Loucy (cell line): ENCODE measurements around the gene SUN5.
A peak's percentile ranks its signal among the peaks of the same experiment; 100 is the strongest.

Experiments used
- H2AFZ ChIP-seq: fragments of 200-600 bp; sonication (generic); 2 replicates; pipeline ENCODE4 v1.6.0; 2016; ENCODE audit warnings: antibody characterized with exemption, mild to moderate bottlenecking, low read length, moderate library complexity
- H3F3A ChIP-seq: fragments of 200-600 bp; 2 replicates; pipeline ENCODE4 v1.6.0; 2016; ENCODE audit warnings: antibody characterized with exemption, low read depth, mild to moderate bottlenecking
- H3K27me3 ChIP-seq: fragments of 200-600 bp; sonication (generic); 2 replicates; pipeline ENCODE4 v1.6.1; 2014; ENCODE audit warnings: low read length, mild to moderate bottlenecking; ENCODE audit not compliant: insufficient read depth, poor library complexity, severe bottlenecking
- H3K36me3 ChIP-seq: fragments of 200-600 bp; sonication (generic); 2 replicates; pipeline ENCODE4 v1.6.1; 2016; ENCODE audit warnings: low read length; ENCODE audit not compliant: insufficient read depth
- H3K4me1 ChIP-seq: fragments of 200-600 bp; sonication (generic); 2 replicates; pipeline ENCODE4 v1.5.1; 2014; ENCODE audit warnings: low read length, mild to moderate bottlenecking; ENCODE audit not compliant: insufficient read depth, poor library complexity, severe bottlenecking
- H3K4me2 ChIP-seq: fragments of 200-600 bp; sonication (generic); 2 replicates; pipeline ENCODE4 v1.6.0; 2014; ENCODE audit warnings: antibody characterized with exemption, low read length, low read depth, mild to moderate bottlenecking; ENCODE audit not compliant: poor library complexity, severe bottlenecking
- H3K4me3 ChIP-seq: fragments of 200-600 bp; sonication (generic); 2 replicates; pipeline ENCODE4 v1.5.1; 2014; ENCODE audit warnings: low read length, mild to moderate bottlenecking, mixed read lengths; ENCODE audit not compliant: poor library complexity, severe bottlenecking
- H3K79me2 ChIP-seq: fragments of 200-600 bp; sonication (generic); 2 replicates; pipeline ENCODE4 v1.6.1; 2014; ENCODE audit warnings: low read length; ENCODE audit not compliant: insufficient read depth
- H3K9ac ChIP-seq: fragments of 200-600 bp; sonication (generic); 2 replicates; pipeline ENCODE4 v1.6.0; 2014; ENCODE audit warnings: mild to moderate bottlenecking, low read depth, low read length, moderate library complexity; ENCODE audit not compliant: poor library complexity, severe bottlenecking
- H3K9me2 ChIP-seq: fragments of 200-600 bp; sonication (generic); replicated peaks from 2 replicates; pipeline ENCODE4 v1.6.1; 2016; ENCODE audit warnings: low read depth, low read length, mixed read lengths
- H3K9me3 ChIP-seq: fragments of 200-600 bp; sonication (generic); 2 replicates; pipeline ENCODE4 v1.6.1; 2014; ENCODE audit warnings: mild to moderate bottlenecking, antibody characterized with exemption, low read length, low read depth; ENCODE audit not compliant: insufficient read depth
- H4K20me1 ChIP-seq: fragments of 200-600 bp; sonication (generic); 2 replicates; pipeline ENCODE4 v1.6.0; 2014; ENCODE audit warnings: antibody characterized with exemption, low read length, mild to moderate bottlenecking; ENCODE audit not compliant: insufficient read depth, poor library complexity, severe bottlenecking
- CTCF ChIP-seq: fragments of 200-600 bp; sonication (generic); conservative IDR thresholded peaks from 2 replicates; pipeline ENCODE4 v1.5.1; 2014; ENCODE audit warnings: mild to moderate bottlenecking, antibody characterized with exemption, low read length
- EZH2phosphoT487 ChIP-seq: fragments of 200-600 bp; IDR thresholded peaks from 2 replicates; pipeline ENCODE4 v1.6.1; 2018; ENCODE audit warnings: antibody characterized with exemption, mild to moderate bottlenecking, moderate library complexity, borderline replicate concordance

The SUN5 gene

GRCh38 chr20:32970973-32971300 lies 33.3 kb downstream of the SUN5 start:
- peak overlapping the region; percentile 81 for H3K4me2 ChIP-seq

GRCh38 chr20:32970115-32970972 lies 33.9 kb downstream of the SUN5 start:
- Histone ChIP-seq H3K27me3 (no peaks in the 10 kb centered on the region), H3K4me3 (peak overlapping the region; percentile 68), H3K9ac (peak overlapping the region; percentile 89), H4K20me1 (no peaks in the 10 kb centered on the region), H3K36me3 (no peaks in the 10 kb centered on the region), H3K79me2 (no peaks in the 10 kb centered on the region), H2AFZ (no peak overlapping the region), H3K9me3 (no peaks in the 10 kb centered on the region), H3F3A (peaks cover 20% of the 10 kb centered on the region), H3K4me2 (peak overlapping the region; percentile 81), H3K4me1 (peaks cover 88% of the 10 kb centered on the region), H3K9me2 (no peaks in the 10 kb centered on the region)
- TF ChIP-seq EZH2phosphoT487: no peak
- TF ChIP-seq CTCF: no peak

More at GRCh38 chr20:32970973-32971300, 33.3 kb downstream of the SUN5 start:
- Histone ChIP-seq H3K36me3 (no peaks in the 10 kb centered on the region), H3K9me3 (no peaks in the 10 kb centered on the region), H3K9ac (peak overlapping the region; percentile 89), H3F3A (peaks cover 20% of the 10 kb centered on the region), H3K9me2 (no peaks in the 10 kb centered on the region), H3K4me1 (peaks cover 82% of the 10 kb centered on the region), H4K20me1 (no peaks in the 10 kb centered on the region), H3K27me3 (no peaks in the 10 kb centered on the region), H2AFZ (no peak overlapping the region), H3K4me3 (peak overlapping the region; percentile 68), H3K79me2 (no peaks in the 10 kb centered on the region)
- TF ChIP-seq CTCF (no peak), EZH2phosphoT487 (no peak)

- TF ChIP-seq CTCF: no peak
- TF ChIP-seq EZH2phosphoT487: no peak
- peaks cover 20% of the 10 kb centered on the region for H3F3A ChIP-seq
- H3K79me2 ChIP-seq: no peaks in the 10 kb centered on the region
- H3K4me2 ChIP-seq: no peak overlapping the region
- no peaks in the 10 kb centered on the region for H3K9me2 ChIP-seq
- no peak overlapping the region for H3K4me3 ChIP-seq
- H3K9ac ChIP-seq: peak overlapping the region; percentile 89
- no peaks in the 10 kb centered on the region for H3K9me3 ChIP-seq
- H4K20me1 ChIP-seq: no peaks in the 10 kb centered on the region
- H3K27me3 ChIP-seq: no peaks in the 10 kb centered on the region
- no peak overlapping the region for H2AFZ ChIP-seq
- no peaks in the 10 kb centered on the region for H3K36me3 ChIP-seq
- peaks cover 91% of the 10 kb centered on the region for H3K4me1 ChIP-seq
Measured at GRCh38 chr20:32969356-32970114, 34.7 kb downstream of the SUN5 start.
